Rectal smooth muscle tissue (tissue), 1 donor: Measurements from ENCODE around the gene FCGR3B.
"Not testable (repeated sequence)": the region's sequence is repeated elsewhere in the genome, so short reads cannot be mapped to it uniquely, and the experiment has no call there.

Experiments
- H3K27ac ChIP-seq: one replicate; pipeline ENCODE4 v1.7.0; 2013; ENCODE audit warnings: low read depth, low read length, inconsistent platforms
- H3K27me3 ChIP-seq: one replicate; pipeline ENCODE4 v1.7.0; 2013; ENCODE audit warnings: low read length; ENCODE audit not compliant: control insufficient read depth, insufficient read depth
- H3K36me3 ChIP-seq: one replicate; pipeline ENCODE4 v1.7.0; 2013; ENCODE audit warnings: low read length; ENCODE audit not compliant: control insufficient read depth, insufficient read depth
- H3K4me1 ChIP-seq: one replicate; pipeline ENCODE4 v1.7.0; 2013; ENCODE audit warnings: low read length; ENCODE audit not compliant: control insufficient read depth, insufficient read depth
- H3K4me3 ChIP-seq: one replicate; pipeline ENCODE4 v1.7.0; 2013; ENCODE audit warnings: low read length
- H3K9ac ChIP-seq: one replicate; pipeline ENCODE4 v1.7.0; 2013; ENCODE audit warnings: low read length

Gene FCGR3B

DNA sequence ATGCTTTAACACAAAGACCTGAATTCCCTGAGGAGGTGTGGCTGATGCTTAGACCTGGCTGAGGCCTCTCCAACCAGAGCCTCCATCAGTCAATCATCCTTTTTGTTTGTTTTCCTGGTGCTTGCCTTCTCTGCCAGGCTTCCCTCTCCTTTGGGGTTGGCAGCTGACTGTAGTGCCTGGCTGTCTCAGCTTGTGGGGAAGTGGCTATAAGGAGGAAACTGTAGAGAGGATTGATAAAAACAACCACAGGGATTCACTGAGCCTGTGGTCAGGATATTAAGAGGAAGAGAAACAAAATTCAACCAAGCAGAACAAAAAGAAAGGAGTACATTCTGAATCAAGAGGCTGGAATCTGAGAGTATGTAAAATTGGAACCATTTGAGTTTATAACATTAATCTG lies 27.5 kb upstream of the FCGR3B start:
- not testable (repeated sequence) for H3K27me3 ChIP-seq, H3K4me3 ChIP-seq, H3K27ac ChIP-seq, H3K4me1 ChIP-seq, H3K9ac ChIP-seq, H3K36me3 ChIP-seq

DNA sequence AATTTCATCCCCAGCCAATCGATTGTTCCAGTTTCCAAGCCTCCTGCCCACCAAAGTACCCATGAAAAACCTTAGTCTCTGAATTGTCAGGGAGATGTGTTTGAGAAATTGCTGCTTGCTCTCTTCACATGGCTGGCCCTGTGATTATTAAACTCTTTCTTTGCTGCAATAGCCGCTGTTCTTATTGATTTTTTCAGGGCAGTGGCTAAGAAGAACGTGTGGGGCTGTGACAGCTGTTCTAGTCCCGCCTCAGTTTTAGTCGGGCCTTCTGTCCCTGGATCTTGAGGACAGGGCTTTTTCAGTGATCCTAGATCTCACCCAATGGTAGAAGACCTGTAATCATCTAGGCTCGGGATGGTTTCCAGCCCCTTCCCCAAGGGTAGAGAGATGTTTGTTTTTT lies 23.0 kb upstream of the FCGR3B start:
- not testable (repeated sequence) for H3K4me1 ChIP-seq, H3K27me3 ChIP-seq, H3K36me3 ChIP-seq, H3K4me3 ChIP-seq, H3K27ac ChIP-seq, H3K9ac ChIP-seq

DNA sequence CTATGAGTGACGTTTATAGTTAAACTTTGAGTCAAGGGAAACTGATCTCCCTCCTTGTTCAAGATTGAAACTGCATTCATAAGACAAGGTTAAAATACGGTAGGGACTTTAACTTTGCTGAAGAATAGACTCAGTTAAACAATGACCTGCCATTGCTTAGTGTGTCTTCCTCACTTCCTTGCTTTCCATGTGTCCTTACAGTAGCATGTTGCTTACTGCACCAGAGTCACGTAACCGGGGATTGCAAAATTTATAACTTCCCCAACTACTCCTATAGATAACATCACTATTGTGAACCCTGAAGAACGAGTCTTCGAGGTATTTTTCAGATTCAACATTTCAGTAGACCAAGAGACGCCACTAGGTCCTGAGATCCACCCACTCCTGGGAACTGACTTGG lies 22.6 kb upstream of the FCGR3B start:
- H3K27me3 ChIP-seq, H3K4me1 ChIP-seq, H3K36me3 ChIP-seq, H3K27ac ChIP-seq, H3K4me3 ChIP-seq, H3K9ac ChIP-seq: not testable (repeated sequence)

DNA sequence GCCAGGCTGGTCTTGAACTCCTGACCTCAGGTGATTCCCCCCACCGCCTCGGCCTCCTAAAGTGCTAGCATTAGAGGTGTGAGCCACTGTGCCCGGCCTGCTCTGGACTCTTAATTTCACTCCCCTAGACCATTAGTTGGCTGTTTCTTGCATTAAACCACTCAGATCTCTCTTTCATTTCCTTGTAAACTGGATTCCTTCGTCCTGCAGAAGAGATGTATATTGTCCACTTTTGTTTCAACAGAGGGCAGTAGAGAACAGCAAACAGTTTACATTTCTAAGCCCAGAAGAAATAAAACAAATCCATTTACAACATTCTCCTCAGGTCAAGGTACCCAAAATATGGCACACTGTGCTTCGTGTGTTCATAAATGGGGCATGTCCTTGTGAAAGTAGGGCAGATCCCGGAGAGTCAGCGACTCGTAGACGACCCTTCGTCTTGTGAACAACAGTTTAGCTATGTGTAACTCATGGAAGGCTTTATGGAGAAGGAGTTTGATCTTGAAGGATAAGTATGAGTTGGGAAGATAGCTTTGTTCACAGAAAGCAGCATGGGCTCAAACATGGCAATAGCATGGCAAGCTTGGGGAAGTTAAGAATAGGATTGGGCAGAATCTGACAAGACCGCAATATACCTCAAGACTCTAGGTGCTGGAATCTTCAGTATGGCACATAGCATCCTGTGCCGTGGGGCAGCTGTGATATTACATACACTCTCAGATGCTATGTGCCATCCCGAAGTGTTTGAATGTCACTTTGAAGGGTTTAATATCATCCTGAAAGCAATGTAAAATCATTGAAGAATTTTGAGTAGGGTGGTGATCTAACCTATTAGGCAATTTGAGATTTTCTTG lies 16.8 kb upstream of the FCGR3B start:
- not testable (repeated sequence) for H3K27ac ChIP-seq, H3K4me1 ChIP-seq, H3K27me3 ChIP-seq, H3K9ac ChIP-seq, H3K36me3 ChIP-seq, H3K4me3 ChIP-seq

DNA sequence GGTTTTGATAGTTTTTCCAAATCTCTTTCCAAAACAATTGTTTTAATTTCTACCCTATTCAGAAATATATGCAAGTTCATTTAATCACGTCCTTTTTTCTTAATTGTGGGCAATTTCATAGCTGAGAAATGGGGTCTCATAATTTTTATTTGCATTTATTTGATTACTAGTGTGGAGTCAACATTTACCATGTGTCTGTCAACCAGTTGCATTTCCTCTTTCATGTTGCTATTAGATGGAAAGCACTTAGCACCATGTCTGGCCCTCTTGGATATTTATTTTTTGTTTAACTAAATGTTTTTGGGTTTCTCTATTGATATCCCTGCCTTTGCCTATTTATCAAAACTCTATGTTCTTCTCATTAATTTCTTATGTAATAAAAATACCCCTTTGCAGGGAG lies 13.9 kb upstream of the FCGR3B start:
- not testable (repeated sequence) for H3K4me1 ChIP-seq, H3K27me3 ChIP-seq, H3K4me3 ChIP-seq, H3K27ac ChIP-seq, H3K9ac ChIP-seq, H3K36me3 ChIP-seq

DNA sequence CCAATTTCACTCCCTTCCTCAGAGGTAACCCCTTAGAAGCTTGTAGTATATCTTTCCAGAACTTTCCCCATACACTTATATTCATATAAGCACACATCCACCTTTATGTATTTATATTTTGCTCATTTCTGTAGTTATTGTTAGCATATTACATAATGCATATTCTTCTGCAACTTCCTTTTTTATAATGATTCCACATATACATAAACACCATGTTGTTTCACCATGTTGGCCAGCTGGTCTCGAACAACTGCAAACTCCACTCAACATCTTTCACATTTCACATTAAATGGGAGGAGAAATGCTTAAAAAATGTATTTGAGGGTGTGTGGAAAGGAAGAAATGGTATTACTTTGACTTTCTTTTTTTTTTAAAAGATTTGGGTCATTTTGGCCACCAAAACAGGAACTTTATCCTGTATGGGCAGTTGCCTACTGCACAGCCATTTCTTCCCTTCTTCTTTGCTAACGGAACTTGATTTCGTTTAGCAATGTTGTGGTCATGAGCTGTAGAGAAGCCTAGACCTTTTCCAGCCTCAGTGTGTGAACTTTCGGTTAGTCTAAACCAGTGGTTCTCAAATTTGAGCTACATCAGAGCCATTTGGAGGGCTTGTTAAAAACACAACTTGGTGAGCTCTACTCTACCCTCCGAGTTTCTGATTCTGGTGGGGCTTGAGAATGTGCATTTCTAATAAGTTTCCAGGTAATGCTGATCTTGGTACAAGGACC lies 12.7 kb upstream of the FCGR3B start:
- H3K36me3 ChIP-seq, H3K4me3 ChIP-seq, H3K27me3 ChIP-seq, H3K9ac ChIP-seq, H3K4me1 ChIP-seq, H3K27ac ChIP-seq: not testable (repeated sequence)

DNA sequence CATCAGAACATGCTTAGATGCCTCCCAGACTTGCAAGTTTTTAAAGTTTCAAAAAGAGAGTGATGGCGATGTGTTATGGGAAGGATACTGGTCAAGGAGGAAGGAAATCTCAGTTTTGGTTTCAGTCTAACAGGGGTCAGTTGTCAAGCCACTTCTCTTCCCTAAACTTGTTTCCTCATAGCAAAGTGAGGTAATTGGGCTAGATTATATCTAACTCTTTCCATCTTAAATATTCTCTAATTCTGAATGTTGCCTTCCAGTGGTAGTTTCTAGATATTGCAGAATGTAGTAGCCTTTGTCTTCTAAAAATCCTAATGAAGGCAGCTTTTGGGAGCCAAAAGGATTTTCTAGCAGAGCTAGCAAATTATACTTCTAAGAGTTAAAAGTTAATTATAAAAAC lies 11.7 kb upstream of the FCGR3B start:
- not testable (repeated sequence) for H3K4me3 ChIP-seq, H3K27me3 ChIP-seq, H3K36me3 ChIP-seq, H3K9ac ChIP-seq, H3K27ac ChIP-seq, H3K4me1 ChIP-seq

DNA sequence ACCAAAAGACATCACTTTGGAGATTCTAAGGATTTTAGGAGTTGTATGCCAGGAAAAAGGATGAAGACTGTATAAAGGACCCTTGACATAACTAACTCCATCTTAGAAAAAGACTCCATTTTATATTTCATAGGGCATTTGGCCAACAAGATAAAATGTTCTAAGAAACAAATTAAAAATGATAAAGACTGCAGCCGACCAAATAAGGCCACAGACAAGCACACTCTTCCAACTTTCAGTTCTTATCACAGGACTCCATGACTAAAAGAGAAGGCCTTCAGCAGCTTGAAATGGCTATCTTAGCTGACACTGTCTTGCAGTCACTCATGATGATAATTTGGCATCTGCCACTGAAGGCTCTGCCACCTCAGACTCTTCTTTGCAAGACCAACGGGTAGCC lies 8.2 kb upstream of the FCGR3B start:
- H3K4me1 ChIP-seq, H3K9ac ChIP-seq, H3K4me3 ChIP-seq, H3K27me3 ChIP-seq, H3K36me3 ChIP-seq, H3K27ac ChIP-seq: not testable (repeated sequence)

DNA sequence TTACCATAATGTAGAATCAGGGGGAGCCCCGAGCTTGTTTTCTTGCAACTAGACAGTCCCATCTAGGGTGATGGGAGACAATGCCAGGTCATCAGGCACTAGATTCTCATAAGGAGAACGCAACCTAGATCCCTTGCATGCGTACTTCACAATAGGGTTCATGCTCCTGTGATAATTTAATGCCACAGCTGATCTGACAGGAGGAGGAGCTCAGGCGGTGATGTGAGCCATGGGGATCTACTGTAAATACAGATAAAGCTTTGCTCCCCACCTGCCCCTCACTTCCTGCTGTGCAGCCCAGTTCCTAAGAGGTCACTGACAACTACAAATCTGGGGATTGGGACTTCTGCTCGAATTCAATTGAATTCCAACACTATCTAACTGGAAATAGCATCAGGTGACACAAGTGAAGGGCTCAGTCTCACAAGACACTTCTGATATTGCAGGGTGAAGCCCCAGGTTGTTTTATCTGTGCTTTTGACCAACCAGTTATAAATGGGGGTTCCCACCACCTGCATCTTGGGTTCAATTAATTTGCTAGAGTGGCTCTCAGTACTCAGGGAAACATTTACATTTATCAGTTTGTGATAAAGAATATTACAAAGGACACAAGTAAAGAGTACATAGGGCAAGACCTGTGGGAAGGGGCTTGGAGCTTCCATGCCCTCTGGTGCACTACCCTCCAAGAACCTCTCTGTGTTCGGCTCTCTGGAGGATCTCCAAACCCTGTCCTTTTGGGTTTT lies 7.4 kb upstream of the FCGR3B start:
- H3K4me1 ChIP-seq, H3K9ac ChIP-seq, H3K27ac ChIP-seq, H3K36me3 ChIP-seq, H3K27me3 ChIP-seq, H3K4me3 ChIP-seq: not testable (repeated sequence)

DNA sequence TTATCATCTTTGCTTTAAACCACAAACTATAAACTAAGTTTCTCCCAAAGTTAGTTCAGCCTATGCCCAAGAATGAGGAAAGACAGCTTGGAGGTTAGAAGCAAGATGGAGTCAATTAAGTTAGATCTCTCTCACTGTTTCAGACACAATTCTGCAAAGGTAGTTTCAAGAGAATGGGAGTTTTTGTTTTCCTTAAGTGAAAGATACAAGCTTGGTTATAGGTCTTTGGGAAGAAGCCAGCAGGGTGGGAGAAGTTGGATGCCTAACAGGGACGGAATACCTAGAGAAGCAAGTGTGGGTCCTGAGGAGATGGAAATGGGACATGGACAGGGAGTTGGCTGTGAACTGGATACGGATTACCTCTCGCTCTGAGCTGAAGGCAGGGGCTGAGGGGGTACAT lies 6.0 kb upstream of the FCGR3B start:
- not testable (repeated sequence) for H3K27me3 ChIP-seq, H3K36me3 ChIP-seq, H3K4me1 ChIP-seq, H3K27ac ChIP-seq, H3K9ac ChIP-seq, H3K4me3 ChIP-seq

DNA sequence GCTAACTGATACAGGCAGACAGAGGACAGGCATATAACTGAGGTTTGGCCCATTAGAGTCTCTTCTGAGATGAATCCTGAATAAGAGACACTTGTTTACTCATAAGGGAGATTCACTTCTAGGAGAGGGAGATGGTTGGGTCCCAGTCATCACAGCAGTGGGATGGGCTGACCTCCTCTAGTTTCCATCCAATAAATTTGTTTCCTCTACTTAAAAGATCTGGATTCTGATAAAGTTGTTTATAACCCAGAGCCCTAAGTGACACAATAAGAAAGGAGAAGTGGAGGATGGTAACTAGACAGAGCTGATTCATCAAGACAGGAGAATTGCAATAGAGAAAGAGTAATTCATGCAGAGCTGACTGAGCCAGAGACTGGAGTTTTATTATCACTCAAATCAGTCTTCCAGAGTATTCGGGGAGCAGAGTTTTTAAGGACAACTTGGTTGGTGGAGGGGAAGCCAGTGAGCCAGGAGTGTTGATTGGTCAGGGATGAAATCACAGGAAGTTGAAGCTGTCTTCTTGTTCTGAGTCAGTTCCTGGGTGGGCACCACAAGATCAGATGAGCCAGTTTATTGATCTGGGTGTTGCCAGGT lies 5.3 kb upstream of the FCGR3B start:
- H3K36me3 ChIP-seq, result not testable (repeated sequence)

DNA sequence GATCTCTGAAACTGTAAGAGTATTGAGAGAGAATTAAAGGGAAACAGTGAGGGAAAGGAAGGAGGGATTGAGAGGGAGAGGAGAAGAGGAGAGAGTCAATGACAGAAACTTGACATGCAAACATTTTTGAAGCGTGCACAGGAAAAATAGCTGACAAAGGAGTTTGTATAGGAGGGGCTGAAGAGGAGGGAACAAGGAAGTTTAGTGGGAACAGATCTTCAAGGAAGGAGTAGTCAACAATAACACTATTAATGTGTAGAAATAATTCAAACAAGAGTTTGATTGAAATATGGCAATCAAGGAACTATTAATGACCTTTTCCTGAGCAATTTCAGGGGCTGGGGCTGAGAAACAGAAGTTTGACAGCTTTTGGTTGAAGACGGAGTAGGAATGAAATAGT lies 4.0 kb upstream of the FCGR3B start:
- H3K4me1 ChIP-seq, H3K27me3 ChIP-seq, H3K36me3 ChIP-seq, H3K9ac ChIP-seq, H3K4me3 ChIP-seq, H3K27ac ChIP-seq: not testable (repeated sequence)

More for the DNA sequence above, 5.3 kb upstream of the FCGR3B start:
- H3K4me3 ChIP-seq, H3K9ac ChIP-seq, H3K4me1 ChIP-seq, H3K27me3 ChIP-seq, H3K27ac ChIP-seq: not testable (repeated sequence)
